Measurements from ENCODE around the gene DRICH1. TPM values are rescaled to one million over a fixed set of nuclear protein-coding genes. Genes with fewer than 3 reads are reported as not detected.
"Not testable (repeated sequence)": the region's sequence is repeated elsewhere in the genome, so short reads cannot be mapped to it uniquely, and the experiment has no call there.

The DRICH1 gene
- total RNA-seq, 1 donor from 2014 or later, result 0.17 TPM

DNA sequence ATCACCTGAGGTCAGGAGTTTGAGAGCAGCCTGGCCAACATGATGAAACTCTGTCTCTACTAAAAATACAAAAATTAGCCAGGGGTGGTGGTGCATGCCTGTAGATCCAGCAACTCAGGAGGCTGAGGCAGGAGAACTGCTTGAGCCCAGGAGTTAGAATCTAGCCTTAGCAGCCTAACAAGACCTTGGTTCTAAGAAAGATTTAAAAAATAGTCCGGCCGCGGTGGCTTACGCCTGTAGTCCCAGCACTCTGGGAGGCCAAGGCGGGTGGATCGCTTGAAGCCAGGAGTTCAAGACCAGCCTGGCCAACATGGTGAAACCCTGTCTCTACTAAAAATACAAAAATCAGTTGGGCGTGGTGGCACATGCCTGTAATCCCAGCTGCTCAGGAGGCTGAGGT lies 14.4 kb upstream of the DRICH1 start:
- not testable (repeated sequence) for DNase-seq

DNA sequence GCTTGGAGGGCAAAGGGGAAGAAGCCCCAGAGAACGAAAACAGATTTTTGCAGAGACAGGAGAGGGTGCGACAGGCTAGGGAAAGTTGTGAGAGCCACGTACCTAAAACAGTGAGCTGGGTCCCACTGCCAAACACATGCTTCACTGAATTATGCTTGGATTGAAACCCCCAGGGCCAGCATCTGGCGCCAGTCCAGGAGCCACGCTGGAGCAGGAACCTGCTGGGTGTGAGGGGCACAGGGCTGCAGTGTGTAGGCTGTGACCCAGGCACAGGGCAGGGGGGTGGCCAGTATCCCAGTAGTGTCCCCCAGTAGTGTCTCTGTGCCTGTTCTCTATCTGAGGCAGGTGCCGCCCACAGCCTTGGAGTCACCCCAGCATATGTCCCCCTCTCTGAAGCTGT lies 8.1 kb upstream of the DRICH1 start:
- not testable (repeated sequence) for DNase-seq

DNA sequence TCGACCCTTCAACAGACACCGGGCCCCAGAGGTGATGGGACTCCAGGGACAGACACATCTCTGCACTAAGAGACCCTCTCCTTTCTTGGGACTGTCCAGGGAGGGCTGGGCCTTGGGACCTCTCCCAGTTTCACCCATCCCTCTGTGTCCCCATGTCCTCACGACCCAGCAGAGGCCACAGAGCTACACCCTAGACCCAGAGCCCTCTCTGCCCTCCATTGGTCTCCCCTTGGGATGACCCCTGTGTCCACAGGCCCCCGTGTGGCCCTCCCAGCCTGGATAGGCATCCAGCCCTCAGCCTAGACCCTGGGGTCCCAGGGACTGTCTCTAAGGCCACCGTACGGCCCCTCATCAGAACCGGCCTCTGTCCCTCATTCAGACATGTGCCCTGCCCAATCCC lies 7.5 kb upstream of the DRICH1 start:
- DNase-seq, result no peak

DNA sequence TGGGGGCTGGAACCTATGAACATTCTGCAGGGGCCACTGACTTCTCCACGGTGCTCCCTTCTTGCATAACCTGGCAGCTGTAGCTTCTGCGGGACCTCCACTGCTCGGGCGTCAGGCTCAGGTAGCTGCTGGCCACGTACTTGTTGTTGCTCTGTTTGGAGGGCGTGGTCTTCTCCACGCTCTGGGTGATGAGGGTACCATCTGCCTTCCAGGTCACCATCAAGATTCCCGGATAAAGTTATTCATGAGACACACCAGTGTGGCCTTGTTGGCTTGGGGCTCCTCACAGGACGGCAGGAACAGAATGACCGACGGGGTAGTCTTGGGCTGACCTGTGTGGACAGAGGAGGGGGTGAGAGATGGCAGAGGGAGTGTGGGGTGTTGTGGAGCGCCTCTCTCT lies 6.5 kb upstream of the DRICH1 start:
- DNase-seq, result no peak

DNA sequence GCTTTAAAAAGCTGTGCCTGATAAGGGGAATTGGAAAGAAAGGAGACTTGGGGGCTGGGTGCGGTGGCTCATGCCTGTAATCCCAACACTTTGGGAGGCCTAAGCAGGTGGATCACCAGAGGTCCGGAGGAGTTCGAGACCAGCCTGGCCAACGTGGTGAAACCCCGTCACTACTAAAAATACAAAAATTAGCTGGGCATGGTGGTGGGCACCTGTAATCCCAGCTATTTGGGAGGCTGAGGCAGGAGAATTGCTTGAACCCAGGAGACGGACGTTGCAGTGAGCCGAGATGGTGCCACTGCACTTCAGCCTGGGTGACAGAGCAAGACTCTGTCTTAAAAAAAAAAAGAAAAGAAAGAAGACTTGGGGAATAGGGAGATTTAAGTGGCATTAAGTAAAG lies 3.2 kb upstream of the DRICH1 start:
- DNase-seq, result not testable (repeated sequence)

DNA sequence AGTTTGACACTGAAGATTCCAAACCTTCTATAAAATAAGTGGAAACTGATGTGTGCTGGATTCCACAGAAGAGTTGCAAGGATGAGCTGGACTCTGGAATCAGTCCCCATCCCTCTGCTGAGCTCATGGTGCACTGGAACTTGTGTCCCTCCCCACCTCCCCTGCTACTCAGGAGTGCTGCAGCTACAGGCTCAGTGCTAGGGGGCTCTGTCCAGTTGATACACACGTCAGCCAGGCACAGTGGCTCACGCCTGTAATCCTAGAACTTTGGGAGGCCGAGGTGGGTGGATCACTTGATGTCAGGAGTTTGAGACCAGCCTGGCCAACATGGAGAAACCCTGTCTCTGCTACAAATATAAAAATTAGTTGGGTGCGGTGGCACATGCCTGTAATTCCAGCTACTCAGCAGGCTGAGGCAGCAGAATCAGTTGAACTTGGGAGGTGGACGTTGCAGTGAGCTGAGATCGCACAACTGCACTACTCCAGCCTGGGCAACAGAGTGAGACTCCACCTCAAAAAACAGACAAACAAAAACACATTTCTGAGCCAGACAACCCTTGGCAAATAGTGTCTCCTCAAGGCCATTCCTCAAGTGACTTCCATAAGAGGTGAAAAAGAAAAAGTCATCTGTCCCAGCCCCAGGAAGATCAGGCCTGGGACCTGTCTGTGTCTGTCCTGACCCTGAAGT lies 3.9 kb downstream of the DRICH1 start:
- DNase-seq, result not testable (repeated sequence)

DNA sequence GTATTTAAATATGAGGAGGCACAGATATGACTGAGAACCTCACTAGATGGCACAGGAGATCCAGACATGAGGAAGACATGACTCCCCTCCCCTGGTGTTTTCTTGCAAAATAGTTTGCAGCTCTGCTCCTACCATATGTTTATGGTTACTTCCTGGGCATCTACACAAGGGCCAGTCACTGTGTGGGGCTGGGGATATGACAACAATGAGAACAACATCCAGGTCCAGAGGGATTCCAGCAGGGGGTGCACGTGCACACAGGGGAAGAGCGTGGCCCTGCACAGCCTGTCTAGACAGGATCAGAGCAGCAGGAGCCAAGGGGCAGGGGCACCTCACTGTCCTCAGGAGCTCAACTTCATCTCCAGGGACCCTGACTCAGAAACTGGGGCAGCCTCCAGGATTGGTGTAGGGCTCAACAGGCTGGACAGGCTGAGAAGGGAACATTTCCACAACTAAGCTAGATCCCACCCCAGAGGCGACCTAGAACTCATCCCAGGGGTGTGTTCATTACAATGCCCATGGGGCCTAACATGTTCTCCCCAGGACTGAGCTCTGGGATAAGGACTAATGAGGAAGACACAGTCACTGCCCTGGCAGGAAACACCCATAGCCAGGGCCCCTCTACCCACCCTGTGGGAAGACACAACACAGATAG lies 4.6 kb downstream of the DRICH1 start:
- DNase-seq, result peak; percentile 66

DNA sequence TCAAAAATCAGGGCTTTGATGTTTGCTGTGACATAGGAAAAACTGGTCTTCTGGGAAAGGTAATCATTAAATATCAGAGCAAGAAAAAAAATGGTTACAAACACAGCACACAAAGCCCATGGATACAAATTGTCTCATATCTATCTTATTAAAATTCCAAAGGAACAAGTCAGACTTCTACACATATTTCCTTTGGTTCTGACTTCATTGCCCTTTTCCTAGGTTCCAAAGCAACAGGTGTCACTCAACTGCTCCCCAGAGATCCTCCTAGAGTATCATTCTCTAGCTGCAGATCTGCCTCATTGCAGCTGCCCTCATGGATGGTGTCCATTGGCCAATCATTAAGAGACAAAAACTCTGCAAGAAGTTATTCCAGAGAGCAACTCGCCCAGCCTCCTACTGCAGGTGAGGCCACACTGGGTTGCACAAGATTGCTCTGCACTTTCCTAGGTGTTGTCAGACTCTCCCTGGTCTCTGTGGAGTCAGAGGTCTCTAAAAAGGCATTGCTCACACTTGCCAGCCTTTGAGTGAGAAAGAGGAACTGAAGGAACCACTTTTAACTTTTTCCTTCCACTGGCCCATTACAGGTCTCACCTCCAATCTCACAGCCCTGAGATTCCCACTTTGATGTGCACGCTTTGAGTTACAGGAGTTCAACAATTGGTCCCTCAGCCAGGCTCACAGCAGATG lies 5.7 kb downstream of the DRICH1 start:
- no peak for DNase-seq

DNA sequence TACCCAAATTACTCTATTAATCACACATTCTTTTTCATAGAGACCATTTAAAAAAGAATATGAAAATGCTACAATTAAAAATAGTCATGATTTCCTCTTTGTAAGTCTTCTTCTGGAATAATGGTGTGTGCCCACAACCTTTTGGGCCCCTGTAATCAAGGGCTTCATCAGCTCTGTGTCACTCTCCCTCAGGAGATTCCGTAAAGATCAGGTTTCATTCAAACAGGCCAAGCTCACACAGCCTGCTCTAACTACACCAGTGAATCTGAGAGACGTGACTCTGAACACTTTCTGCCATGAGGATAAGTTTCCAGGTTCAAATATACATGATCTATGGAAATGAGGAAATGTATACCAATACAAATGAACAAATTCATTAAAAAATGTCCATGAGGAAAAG lies 9.5 kb downstream of the DRICH1 start:
- DNase-seq, result no peak

DNA sequence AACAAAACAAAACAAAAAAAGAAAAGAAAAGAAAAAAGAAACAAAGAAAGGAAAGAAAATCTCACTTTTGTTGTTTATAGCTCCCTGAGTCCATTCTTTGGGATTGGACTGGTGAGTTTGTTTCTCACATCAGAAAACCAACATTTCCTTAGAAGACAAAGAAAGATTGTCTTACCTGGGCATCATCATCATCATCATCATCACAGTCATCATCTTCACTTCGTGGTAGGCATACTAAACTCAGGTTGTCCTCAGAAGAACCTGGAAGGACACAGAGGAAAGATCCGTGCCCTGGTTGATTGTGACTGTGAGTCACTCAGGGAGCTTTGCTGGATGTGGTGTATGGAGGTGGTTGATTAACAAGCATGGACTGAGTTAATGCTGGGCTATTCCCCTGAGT lies 10.2 kb downstream of the DRICH1 start:
- DNase-seq, result not testable (repeated sequence)

DNA sequence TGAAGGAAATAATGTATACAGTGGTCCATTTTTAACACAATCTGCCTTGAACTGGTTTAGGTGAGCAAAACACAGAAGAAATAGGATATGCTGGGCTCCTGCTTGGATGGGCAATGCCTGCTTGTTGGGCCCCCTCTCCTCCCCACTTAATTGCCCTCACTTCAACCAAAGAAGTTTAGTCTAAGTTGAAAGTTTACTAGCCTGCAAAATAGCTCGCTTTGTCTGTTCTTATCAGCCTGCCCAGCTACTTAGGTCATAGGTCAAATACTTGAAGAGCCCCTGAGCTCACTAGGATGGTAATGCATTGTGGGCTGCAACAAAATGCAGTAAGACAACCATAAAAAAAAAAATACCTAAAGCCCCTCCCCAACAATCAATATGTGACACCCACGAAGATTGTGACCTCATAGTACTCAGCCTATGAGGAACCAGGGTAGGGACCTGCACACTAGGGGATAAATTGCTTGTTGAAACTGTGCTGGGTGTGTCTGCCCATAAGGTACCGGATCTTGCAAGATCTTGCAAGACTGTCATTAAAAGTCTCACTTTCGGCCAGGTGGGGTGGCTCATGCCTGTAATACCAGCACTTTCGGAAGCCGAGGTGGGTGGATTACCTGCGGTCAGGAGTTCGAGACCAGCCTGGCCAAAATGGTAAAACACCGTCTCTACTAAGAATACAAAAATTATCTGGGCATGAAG lies 10.9 kb downstream of the DRICH1 start:
- no peak for DNase-seq

DNA sequence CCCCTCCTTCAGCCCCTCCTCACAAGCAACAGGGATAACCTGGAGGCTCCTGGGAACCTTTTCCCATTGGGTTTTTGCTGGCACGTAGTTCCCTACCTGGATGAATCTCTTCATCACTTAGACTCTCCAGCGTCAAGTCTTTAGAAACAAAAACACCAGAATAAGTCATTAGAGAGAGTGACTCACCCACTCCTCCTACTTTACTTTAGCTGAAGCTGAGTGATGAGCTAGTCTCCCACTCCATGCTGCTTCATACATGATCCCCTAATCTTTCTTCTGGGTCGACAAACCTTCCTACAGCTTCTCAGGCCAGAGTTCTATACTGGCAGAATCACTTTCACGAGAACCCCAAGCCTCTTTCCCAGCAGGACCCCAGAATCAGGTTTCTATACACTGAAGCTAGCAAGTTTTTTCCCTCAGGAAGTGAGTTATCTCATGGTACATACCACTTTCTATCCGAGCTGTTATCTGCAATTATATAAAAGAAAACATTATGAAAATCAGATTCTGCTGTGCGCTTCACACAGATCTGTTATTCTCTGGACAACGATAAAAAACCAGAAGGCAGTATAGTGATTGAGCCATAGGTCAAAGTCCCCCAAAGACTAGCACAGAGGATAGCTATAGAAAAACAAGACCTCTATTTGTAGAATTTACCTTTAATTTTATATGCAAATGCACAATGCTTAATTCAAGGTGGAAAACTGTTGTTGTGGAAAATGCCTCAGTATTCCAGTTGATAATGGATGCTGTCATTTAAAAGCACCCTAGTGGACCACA lies 18.7 kb downstream of the DRICH1 start:
- no peak for DNase-seq

DNA sequence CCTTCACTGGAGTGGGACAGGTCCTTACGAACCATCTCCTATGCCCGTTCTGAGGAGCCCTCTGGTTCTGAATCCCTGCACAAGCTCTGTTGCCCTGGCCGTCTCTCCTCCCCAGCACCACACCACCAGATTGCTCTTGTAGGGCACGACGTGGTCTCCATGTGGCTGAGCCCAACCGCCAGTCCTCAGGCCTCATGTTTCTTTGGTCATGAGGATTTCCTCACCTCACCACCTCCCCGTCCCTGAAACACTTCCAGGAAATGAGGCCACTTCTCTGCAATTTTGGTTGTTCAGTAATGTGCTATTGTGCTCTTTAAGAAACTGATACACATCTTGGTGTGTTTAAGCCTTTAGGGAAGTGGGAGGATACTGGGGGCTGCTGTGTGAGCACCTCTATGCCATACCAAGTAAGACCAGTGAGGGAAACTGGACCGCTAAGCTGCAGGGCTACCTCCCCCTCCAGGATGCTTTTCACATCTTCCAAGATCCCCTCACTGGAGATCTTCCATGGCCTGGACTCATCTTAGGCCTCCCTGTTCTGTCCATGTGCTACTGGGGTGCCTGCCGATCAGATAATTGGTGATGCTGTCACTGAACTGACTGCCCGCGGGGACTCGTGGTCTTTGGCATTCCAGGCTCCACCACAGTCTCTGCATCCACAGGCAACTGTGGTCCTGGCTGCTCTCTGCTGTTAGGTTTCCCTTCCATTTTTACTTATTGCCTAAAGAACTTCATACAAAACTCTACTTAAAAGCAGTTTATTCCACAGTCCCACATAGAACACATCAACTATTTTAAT lies 21.9 kb downstream of the DRICH1 start:
- DNase-seq, result no peak

DNA sequence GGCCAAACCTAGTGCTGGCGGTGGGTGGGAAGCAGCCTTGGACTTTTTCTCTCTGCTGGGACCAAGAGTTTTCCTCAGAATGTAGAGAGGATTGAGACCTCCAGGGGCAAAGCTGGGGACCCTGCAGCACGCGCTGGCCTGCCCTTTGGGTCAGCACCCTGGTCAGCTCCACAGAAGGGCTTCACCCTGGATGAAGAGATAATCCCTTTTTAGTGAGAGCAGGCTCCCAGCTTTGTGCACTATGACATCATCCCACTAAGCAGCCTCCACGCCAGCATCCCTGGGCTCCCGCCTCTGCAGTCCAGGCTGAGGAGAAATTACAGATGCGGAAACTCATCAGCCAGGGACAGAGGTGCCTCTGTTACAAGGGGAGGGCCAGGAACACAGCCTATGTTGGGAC lies 23.5 kb downstream of the DRICH1 start:
- DNase-seq, result peak; percentile 27

DNA sequence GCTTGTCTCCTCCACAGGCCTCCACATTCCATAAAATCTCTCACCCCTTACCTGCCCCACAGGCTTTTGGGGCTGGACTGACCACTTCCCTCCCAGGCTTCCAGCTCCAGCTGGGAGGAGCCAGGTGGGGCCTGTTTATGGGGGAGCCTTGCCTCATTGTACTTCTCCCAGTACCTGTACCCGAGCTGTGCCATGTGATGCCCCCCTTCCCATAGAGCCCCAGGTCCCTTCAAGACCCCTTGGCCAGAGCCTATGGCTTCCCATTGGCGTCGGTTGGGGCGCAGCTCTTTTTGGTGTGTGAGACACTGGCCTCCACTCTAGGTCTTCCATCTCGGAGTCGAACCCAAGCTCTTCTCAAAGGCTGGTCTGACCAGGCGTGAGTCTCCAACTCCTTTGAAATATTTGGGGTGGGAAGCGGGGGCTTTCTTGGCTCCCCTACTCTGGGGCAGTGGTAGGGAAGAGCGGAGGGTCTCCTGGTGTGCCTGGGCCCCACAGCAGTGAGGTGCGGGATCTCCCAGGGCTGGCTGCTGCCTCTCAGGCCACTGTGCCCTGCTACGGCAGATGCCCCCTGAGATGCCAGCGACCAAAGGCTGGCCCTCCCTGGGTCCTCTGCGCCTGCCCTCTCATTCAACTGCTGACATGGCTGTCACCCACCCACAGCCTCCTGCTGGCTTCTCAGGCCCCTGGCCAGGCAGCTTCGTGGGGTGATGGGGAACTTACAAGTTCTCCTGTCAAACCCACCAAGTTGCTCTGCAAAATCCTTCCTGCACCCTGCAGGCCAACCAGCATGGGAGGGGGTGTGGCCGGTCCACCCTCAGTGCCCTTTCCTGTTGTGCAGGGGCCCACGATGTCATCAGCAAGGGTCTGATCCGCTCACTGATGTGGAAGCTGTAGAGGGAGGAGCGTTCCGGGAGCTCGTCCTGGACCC lies 25.7 kb downstream of the DRICH1 start:
- DNase-seq, result no peak

DNA sequence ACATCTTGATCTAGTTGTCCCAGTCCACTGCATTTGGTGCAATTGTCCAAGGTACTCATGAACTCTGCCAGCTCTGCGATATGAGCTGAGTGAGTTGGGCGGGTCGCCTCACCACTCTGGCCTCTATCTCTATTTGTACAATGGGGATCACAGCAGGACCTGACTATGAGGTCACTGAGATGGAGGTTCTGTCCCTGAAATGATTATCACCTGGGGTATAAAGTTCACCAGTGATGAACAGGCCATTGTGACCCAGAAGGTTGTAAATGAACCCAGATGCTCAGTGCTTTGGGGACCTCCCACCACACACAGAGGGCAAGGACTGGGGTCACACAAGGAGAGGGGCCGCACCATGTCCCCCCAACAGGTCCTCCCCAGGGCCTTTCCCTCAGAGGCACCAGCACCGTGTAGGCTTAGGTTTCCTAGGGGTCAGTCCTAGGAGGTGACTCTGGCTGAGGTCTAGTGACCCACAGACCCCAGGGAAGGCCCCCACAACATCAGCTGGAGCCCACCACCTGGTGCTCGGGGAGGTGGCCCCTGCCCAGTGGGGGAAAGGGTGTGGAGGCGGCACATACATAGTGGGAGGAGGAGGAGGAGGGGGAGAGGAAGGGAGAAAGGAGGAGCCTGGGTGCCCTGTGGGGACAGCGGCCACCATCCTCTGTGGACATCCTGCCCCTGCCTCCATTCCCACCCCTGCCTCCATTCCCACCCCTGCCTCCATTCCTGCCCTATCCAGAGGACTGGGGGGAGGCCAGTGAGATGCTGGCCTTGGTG lies 27.0 kb downstream of the DRICH1 start:
- DNase-seq, result no peak

DNA sequence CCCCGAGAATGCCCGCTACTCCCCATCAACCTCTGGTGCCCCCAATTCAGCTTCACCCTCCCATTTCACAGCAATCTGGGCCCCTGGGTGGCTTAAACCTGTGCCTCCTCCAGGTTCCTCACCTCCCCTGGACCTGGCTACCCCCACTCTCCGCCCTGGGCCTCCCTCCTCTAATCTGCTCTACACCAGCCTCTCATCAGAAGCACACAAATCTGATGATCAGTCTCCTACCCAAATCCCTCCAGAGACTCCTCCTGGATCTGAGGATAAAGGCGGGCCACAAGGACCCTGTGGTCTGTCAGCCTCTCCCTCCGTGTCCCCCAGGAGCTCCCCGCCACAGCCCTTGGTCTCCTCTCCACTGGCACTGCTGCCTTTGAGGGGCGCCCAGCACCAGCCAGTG lies 28.9 kb downstream of the DRICH1 start:
- DNase-seq, result no peak

DNA sequence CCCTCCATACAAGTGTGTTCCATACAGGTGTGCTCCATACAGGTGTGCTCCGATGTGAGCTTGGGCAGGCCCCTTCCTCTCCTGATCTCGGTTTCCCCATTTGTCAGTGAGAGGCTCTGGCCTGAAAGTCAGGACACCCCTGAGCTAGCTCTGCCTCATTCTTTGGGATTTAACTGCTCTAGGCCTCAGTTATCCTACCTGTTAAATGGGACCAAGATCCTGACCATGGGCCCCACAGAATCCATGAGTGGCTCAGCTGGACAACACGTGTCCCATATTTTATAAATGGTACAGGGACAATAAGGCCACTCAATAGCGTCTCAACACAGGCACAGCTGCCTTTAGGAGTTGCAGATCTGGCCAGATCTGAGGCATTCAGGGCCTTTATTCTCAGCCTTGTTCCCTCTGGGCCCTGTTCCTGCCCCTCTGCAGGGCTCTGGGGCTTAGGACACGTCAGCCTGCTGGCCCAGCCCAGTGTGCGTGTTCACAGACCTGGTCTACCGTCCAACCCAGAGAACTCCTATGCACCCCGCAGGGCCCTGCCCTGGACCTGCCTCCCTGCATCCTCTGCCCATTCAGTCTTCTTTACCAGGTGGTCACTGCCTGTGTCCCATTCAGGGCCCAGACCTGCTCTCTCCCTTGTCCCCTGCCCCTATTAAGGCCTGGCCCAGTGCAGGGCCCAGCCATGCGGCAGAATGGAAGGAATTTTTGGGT lies 33.2 kb downstream of the DRICH1 start:
- DNase-seq, result no peak

Data from dermis blood vessel endothelial cell (primary cell).